ENCODE results near the gene PPP2R2C.

- TF ChIP-seq EZH2 (IDR thresholded peaks at IDR 0.05; ENCODE audit: insufficient read depth, poor library complexity, severe bottlenecking), result no peak
- TF ChIP-seq EZH2phosphoT487 (IDR thresholded peaks at IDR 0.05; ENCODE audit: insufficient read depth, low read depth), result no peak
Observed at GRCh38 chr4:6301051-6301731, 171.2 kb downstream of the PPP2R2C start.
